ENCODE data around the gene RFESD.

GRCh38 chr5:95621839-95622629 lies 24.5 kb upstream of the RFESD start:
- no peak for TF ChIP-seq POLR2A (IDR thresholded peaks at IDR 0.05)
- TF ChIP-seq CTCF (IDR thresholded peaks at IDR 0.05) = no peak
- no peak for TF ChIP-seq POLR2AphosphoS5 (IDR thresholded peaks at IDR 0.05)
